HUDEP-2 (cell line): ENCODE data around the gene IMPDH2.
"Not testable (repeated sequence)": the region's sequence is repeated elsewhere in the genome, so short reads cannot be mapped to it uniquely, and the experiment has no call there.

Source experiments
- DNase-seq, 76 experiments: peaks; one replicate each; lab custom pipeline; 2025; ENCODE audit not compliant: unreplicated experiment in 76 of 76; lab: John Stamatoyannopoulos, UW

Gene IMPDH2

DNA sequence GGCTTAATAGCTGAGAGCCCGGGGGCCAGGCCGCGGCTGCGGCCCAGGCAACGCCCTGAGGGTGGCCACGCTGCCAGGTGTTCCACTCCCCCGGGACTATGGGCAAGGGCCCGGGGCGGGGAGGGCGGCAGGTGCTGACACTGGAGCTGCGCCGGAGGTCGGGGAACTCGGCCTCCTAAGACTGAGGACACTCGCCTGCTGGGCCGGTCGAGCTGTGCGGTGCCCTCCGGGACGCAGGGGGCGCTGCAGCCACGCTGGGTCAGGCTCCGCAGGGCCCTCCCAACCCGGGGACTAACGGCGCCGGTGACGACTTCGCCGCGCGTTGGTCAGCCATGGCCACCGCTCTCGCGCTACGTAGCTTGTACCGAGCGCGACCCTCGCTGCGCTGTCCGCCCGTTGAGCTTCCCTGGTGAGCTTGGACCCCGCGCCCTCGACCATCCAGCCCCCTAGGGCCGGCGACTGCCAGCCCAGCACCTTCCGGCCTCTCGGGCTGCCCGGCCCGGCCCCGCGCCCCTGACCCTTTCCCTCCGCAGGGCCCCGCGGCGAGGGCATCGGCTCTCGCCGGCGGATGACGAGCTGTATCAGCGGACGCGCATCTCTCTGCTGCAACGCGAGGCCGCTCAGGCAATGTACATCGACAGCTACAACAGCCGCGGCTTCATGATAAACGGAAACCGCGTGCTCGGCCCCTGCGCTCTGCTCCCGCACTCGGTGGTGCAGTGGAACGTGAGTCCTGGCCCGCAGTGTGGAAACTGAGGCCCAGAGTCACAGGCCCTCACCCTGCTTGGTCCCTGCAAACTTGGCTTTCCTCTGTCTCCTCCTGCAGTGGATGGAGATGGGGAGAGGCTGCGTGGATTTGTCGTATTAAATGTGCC is 7.1 kb downstream of the IMPDH2 start, which contains the start of gene NDUFAF3:
NDUFAF3 (plus strand) TSS at position 309 of the 875 bp plus-strand sequence; CDS start at position 333, 24 bp downstream.
- DNase-seq = peak in 74 of 76 experiments; percentile 46 to 92 (median 82)

DNA sequence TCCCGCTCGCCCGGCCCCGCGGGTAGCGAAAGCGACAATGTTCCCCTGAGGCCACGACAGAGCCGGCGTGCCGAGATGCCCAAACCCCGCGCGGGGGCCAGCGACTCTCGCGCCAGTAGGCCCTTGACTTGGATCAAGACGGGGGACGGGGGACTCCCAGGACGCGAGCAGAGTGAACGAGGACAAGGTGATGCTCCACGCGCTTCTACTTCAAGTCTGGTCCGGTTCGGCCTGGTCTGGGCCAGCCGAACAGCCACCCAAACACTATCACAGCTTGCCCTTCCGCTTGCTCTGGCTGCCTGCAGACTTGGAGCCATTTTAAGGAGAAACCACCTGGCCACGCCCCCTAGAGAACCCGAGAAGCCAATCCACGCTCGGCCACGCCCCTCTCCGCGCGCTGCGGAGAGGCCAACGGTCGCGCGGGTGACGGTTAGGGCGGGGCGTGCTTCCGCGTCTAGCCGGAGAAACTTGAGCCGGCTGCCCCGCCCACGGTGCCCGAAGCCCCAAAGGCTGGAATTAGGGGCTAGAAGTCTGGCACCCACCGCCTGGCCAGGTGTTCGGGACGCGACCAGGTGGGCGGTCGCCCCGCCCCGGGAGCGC is 7.9 kb downstream of the IMPDH2 start:
- peak; percentile 70 to 99 (median 97) for DNase-seq

DNA sequence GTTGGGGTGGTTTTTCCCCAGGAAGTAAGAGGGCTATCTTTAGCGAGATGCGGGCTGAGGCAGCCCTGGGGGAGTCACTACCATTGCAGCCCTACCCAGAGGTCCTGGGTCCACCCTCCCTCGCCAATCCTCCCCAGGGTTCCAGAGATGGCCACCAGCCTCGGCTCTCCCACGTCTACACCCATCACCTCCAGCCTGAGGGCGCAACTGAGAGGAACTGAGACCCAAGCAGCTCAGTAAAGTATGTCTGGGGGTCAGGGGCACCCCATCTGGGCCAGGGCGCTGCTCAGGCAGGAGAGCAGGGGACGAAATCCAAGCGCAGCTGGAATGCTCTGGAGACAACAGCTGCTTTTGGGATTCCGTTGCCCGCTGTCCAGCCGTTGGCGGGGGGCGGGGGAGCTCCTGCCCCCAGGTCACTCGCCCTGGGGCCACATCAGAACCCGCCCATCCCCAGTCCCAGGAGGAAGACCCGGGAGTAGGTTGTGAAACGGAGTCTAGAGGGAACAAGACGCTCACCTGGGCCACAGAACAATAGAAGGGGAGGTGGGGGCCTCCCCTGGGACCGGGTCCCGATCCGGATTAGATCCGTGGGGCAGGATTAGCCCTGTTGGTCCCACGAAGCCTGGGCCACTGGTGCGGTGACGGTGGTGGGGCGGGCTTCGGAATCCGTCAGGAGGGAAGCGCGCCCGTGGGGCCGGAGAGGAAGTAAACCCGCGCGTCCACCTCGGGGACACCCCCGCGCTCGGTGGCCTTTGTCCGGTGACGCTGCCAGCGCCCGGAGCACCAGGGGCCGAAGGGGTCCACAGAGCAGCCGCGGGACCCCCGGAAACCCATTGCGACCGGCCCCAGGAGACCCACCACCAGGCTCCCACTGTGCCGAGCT is 8.6 kb downstream of the IMPDH2 start:
- peak in 22 of 76 experiments; percentile 14 to 62 (median 34) for DNase-seq

DNA sequence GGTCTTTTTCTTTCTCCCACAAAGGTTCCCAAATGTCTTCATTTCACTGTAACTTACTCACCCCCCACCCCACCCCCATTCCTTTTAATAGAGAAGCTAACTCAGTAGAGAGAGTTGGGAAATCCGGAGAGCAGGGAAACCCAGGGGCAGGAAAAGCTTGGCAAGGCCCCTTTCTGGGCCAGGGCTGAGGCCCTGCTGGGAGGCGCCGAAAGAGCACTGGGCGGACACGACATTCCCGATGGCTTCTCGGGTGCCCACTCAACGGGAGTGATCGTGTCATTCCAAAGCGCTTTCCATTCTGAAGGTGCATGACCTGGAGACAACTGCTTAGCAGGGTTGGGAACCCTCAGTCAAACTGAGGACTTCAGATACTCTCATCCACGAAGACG is 9.3 kb downstream of the IMPDH2 start:
- peak in 1 of 76 experiments; percentile 34 for DNase-seq

DNA sequence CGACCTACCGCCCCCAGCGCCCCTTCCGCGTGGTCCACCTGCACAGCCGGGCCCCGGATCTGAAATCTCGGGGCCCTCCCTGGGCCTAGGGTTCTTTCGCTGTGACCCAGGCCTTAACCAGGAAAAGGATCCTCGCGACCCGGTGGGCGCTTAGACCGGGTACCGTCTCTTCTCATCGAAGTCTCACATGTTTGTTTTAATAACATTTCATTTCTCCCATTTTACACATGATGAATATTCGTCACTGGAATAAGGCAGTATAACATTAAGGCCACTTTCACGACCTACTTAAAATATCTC is 10.5 kb downstream of the IMPDH2 start:
- DNase-seq = peak in 1 of 76 experiments; percentile 48

DNA sequence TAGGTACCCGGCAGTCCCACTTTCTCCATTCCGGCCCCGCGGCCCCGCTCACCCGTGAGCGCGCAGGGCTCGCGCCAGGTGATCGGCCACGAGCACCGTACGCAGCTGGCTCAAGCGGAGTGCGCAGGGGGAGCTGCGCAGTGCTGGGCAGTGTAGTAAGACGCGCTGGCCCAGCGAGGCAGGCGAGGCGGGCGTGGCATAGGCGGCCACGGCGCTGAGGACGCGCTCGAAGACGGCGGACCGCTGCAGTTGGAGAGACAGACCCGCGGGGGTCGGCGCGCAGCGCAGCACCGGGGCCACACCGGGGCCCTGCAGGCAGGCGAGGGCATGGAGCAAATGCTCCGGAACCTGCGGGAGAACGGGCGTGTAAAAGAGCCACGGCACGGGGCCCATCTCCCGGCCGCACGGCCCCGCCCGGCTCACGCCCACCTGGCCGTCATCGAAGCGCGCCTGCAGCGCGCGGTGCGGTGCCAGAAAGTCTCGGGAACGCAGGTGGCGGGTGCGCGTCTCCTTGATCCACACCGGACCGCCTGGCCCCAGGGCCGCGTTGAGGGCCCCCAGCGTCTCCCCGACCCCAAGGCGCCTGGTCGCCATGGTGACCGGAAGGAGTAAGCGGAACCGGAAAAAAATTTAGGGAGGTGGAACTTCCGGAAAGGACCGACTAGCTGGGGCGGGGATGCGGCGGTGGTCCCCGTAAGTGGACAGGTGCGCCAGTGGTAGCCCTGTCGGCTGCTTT is 11.1 kb downstream of the IMPDH2 start, which contains the start of gene DALRD3:
DALRD3 (minus strand) TSS at position 610 of the 736 bp plus-strand sequence; CDS start at position 594, 16 bp downstream.
- peak in 63 of 76 experiments; percentile 13 to 81 (median 48) for DNase-seq

DNA sequence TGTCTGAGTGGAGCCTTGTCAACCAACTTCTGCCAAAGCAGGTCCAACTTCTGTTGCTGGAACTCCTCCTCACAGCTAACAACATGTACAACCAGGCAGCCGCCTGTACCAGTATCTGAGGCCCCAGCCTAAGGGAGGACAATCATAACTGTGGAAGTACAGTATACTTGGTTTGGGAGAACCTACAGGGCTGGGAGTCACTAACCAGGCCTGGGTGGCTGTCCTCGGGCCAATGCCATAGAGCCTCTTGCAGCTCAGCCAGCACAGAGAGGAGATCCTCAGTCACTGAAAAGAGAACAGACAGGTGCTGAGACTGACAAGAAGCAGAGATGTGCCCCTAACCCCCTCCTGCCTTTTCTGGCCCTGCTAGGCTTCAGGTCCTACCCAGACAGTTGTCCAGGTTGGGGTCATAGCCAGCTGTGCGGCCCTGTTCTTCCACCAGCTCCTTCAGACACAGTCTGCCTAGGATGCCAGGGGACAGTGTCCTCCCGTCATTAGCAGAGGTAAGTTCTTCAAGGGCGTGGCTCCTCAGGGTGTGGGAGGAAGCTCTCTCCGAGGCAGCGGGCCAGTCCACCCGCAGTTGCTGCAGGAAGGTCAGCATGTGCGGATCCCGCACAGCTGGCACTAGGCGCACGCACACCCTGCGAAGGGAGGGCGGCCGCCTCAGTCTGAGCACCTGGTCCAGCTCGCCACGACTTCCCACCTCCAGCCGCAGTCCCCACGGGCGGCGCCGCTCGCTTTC is 11.8 kb downstream of the IMPDH2 start:
- peak in 23 of 76 experiments; percentile 10 to 59 (median 27) for DNase-seq

DNA sequence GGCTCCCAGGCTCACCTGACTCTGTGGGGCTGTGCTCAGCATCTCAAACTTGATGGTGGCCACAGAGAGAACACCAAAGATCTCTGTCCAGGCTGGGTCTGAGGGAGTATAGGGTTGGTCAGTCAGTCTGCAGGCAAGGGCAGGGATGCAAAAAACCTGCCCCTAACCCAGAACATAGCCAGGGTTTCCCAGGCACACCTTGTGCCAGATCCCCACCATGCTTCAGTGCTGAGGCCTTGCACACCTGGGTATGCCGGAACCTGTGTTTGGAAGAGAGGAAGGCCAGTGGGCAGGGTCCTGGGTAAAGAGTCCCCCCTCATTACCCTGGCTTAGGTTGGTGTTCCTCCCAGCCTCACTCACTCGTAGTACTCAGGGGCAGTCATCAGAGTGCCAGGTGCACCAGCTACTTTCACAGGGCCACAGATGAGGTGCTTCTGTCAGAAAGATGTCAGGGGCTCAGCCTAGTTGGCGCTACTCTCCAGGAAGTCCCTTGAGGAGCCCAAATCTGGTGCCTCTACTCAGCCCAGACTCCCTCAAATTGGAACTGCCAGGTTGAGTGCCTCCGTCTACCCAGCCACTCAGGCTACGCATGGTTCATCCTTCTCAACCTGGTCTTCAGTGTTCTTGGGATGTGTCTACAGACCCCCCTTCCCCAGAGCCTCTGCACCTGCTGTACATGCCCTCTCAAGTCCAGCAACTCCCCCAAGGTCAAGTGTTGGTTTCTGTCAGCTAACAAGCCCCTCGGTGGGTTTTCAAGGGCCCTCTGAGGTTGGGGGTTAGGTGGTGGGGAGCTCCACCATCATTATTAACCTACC is 12.6 kb downstream of the IMPDH2 start:
- DNase-seq = no peak

DNA sequence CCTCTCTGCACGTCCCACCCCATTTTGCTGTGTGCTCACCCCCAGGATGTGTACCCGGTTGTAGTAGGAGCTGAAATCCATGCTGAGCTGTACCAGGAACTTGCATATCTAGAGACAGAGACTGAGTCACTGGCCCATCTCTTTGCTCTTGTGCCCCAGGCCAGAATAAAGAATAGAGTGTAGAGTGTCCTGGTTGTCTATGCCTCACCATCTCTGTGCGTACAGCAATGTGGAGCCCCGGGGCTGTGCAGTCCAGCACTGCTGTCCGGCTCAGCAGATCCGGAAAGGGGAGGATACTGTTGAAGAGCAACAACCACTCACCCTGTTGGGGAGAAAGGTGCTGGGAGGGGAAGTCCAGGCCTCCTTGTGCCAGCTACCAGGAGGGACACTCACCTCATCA is 13.4 kb downstream of the IMPDH2 start:
- no peak for DNase-seq

DNA sequence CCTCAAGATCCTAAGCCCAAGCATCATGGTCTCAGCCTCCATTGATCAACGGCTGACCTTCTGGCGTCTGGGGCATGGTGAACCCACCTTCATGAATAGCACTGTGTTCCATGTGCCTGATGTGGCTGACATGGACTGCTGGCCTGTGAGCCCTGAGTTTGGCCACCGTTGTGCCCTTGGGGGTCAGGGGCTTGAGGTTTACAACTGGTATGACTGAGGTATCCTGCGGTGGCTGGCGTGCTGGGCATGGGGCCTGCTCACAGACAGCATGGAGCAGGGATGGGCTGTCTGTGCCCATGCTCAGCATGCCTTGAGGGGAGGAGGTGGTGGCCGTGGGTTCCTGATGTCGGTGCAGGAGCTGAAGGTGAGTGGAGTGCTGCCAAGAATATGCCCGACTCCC is 14.1 kb downstream of the IMPDH2 start:
- DNase-seq = no peak

DNA sequence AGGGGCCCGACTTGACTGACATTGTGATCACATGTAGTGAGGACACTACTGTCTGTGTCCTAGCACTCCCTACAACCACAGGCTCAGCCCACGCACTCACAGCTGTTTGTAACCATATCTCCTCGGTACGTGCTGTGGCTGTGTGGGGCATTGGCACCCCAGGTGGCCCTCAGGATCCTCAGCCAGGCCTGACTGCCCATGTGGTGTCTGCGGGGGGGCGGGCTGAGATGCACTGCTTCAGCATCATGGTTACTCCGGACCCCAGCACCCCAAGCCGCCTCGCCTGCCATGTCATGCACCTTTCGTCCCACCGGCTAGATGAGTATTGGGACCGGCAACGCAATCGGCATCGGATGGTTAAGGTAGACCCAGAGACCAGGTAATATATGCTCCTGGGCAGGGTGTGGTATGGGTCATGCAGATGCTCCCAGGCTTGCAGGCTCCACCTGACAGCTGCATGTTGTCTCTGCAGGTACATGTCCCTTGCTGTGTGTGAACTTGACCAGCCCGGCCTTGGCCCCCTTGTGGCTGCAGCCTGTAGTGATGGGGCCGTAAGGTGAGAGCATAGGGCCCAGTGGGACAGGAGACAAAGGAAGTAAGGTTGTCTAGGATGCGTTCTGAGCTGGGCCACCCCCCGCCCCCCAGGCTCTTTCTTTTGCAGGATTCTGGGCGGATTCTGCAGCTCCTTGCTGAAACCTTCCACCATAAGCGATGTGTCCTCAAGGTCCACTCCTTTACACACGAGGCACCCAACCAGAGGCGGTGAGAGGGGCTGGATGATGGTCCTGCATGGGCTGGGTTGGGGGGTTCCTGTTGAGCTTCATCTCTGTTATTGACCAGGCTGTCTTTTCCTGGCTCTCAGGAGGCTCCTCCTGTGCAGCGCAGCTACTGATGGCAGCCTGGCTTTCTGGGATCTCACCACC is 15.2 kb downstream of the IMPDH2 start:
- DNase-seq = peak in 51 of 76 experiments; percentile 19 to 80 (median 44)

DNA sequence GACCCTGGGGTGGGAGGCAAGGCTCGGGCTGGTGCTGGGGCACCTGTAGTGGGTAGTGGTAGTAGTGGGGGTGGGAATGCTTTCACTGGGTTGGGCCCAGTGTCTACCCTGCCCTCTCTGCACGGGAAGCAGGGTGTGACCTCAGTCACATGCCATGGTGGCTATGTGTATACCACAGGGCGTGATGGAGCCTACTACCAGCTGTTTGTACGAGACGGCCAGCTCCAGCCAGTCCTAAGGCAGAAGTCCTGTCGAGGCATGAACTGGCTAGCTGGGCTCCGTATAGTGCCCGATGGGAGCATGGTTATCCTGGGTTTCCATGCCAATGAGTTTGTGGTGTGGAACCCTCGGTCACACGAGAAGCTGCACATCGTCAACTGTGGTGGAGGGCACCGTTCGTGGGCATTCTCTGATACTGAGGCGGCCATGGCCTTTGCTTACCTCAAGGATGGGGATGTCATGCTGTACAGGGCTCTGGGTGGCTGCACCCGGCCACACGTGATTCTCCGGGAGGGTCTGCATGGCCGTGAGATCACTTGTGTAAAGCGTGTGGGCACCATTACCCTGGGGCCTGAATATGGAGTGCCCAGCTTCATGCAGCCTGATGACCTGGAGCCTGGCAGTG is 16.0 kb downstream of the IMPDH2 start:
- DNase-seq = peak in 7 of 76 experiments; percentile 6 to 31 (median 22)

DNA sequence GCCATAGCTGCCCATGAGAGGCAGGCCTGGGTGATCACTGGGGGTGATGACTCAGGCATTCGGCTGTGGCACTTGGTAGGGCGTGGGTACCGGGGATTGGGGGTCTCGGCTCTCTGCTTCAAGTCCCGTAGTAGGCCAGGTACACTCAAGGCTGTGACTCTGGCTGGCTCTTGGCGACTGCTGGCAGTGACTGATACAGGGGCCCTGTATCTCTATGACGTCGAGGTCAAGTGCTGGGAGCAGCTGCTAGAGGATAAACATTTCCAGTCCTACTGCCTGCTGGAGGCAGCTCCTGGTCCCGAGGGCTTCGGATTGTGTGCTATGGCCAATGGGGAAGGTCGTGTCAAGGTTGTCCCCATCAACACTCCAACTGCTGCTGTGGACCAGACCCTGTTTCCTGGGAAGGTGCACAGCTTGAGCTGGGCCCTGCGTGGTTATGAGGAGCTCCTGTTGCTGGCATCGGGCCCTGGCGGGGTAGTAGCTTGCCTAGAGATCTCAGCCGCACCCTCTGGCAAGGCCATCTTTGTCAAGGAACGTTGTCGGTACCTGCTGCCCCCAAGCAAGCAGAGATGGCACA is 16.7 kb downstream of the IMPDH2 start:
- peak in 4 of 76 experiments; percentile 3 to 30 (median 12) for DNase-seq

DNA sequence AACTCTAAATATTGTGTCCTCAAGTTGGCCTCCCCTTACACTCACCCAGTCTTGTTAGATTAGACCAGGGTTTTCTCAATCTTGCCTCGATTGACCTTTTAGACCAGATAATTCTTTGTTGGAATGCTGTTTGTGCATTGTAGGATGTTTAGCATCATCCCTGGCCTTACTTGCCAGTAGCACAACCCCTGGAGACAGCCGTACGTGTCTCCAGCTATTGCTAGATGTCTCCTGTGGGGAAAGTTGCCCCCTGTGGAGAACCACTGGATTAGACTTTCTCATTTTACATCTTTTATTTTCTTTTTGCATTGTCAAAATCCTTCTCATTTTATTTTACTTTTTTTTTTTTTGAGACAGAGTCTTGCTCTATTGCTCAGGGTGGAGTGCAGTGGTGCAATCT is 19.8 kb downstream of the IMPDH2 start:
- no peak for DNase-seq

DNA sequence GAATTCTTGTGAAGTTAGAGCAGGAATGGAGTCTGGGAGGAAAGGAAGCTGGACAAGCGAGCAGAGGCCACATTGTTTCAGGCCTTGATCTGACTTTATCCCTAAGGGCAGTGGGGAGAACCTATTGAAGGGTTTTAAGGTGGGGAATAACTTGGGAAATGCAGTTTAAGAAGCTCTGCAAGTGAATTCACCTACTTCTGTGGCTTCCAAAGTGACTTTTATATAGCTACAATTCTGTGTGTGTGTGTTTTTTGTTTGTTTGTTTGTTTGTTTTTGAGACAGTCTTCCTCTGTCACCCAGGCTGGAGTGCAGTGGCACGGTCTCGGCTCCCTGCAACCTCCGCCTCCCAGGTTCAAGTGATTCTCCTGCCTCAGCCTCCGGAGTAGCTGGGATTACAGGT is 20.6 kb downstream of the IMPDH2 start:
- not testable (repeated sequence) for DNase-seq

DNA sequence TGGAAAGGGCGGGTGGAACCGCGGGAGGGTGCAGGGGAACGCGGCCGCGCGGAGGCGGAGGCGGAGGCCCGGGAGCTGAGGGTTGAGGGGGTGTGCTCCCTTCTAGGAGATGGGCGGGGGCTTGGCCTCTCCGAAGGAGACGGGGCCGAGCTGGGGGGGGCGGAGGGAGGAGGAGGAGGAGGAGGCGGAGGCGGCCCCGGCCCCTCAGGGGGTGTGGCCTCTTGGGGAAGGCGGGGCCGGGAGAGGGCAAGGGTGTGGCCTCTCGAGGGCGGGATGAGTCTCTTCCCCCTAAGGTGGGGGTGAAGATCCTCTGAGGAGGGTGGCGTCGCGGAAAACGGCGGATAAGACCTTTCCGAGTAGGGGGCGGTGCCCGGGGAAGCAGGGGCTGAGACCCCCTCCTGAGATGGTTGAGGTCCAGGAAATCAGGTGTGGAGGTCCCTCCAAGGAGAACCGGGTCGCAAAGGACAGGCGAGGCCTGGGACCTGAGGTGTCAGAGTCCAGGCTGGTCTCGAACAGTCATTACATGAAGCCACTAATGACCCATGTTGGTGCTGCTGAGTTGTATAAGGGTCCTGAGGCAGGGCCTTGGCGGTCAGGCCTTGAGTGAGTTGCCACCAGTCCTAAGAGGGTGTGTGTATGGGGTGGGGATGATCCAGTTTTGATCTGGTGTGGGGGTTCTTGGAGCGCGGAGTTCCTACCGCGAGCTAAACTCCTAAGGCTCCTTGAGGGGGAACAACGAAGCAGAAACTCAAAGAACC is 21.2 kb downstream of the IMPDH2 start:
- peak in 74 of 76 experiments; percentile 51 to 98 (median 92) for DNase-seq
